PC-3 (cell line): ENCODE data around the gene SLC35F5.

Experiments
- CTCF ChIP-seq: fragments of 300-600 bp; sonication (generic); conservative IDR thresholded peaks from 2 replicates; pipeline ENCODE4 v1.5.1; 2017; ENCODE audit warnings: antibody characterized with exemption, low read depth, mild to moderate bottlenecking, low read length
- EZH2 ChIP-seq: fragments of 300-600 bp; sonication (generic); IDR thresholded peaks from one replicate; pipeline ENCODE4 v1.6.1; 2017; ENCODE audit warnings: antibody characterized with exemption, mild to moderate bottlenecking, low read length; ENCODE audit not compliant: unreplicated experiment
- EZH2phosphoT487 ChIP-seq: fragments of 300-600 bp; sonication (generic); IDR thresholded peaks from 2 replicates; pipeline ENCODE4 v1.6.1; 2018; ENCODE audit warnings: mild to moderate bottlenecking, antibody characterized with exemption, low read length, borderline replicate concordance

GRCh38 chr2:113677330-113677729 is 79.1 kb downstream of the SLC35F5 start:
- TF ChIP-seq CTCF: no peak
- TF ChIP-seq EZH2: no peak
- TF ChIP-seq EZH2phosphoT487: no peak
